Measurements from ENCODE around the gene PIP5K1C.

Gene PIP5K1C

GRCh38 chr19:3625996-3626472 lies 74.2 kb downstream of the PIP5K1C start:
- DNase-seq (ENCODE audit: low spot score), result peak; percentile 29

DNA sequence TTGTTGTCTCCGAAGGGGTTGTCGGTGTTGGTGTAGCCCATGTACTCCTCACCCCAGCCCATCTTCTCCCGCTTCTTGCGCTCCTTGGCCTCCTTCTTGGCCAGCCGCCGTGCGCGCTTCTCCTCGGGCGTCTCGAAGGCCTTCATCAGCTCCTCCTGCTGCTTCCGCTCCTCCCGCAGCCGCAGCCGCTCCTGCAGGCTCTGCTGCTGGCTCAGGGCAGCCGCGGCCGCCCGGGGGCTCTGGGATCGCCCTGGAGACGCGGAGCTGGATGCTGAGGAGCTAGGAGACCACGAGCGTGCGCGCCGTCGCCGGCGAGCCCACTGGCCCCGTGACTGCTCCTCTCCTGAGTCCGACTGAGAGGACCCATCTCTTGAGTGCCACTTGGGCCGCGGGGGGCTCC lies 76.6 kb downstream of the PIP5K1C start:
- DNase-seq (ENCODE audit: low spot score), result no peak

GRCh38 chr19:3622224-3622623 lies 78.0 kb downstream of the PIP5K1C start:
- no peak for DNase-seq (ENCODE audit: low spot score)

DNA sequence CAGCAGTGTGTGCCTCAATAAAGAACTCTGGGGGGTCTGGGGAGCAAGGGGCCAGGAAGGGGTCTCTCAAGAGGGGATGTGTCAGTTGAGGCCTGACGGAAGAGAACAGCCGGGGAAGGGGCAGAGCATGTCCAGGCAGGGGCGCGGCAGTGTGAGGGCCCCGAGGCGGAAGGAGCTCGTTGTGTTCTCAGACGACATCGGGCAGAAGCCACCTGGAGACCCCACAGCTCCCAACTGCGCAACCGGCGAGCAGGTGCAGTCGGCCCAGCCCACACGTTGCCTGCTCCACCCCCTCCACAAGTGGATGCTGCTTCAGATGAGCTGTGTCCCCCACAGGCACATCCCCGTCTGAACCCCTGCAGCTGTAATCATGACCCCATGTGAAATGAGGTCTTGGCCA lies 78.6 kb downstream of the PIP5K1C start:
- DNase-seq (ENCODE audit: low spot score), result no peak

DNA sequence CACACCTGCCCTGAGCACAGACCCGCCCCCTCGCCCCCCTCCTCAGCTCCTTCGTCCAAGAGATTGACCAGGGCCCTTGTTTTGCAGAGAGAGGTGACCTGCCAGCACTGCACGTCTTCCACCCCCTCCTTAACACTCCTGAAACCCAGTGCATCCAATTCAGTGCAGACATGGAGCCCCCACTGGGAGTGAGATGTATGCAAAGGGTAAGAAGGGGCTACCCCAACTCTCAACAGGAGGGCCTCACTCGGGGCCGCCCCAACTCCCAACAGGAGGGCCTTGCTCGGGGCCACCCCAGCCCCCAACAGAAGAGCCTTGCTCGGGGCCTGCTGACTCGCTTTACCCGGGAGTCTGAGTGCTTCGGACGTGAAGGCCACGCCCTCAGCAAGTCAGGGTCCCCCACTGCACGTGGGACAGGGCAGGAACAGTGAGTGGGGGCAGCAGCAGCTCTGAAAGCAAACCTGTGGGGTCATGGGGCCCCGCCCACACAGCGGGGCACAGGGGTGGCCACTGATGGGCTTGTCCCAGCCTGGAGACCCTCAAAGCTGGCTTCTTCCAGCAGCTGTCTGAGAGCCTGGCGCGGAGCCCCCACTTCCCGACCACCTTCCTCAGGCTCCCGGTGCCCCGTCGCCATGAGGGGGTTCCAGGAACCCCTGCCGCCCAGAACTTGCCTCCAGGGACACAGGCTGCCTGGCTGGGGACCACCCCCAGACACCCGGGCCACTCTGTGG lies 79.3 kb downstream of the PIP5K1C start:
- DNase-seq (ENCODE audit: low spot score), result no peak

DNA sequence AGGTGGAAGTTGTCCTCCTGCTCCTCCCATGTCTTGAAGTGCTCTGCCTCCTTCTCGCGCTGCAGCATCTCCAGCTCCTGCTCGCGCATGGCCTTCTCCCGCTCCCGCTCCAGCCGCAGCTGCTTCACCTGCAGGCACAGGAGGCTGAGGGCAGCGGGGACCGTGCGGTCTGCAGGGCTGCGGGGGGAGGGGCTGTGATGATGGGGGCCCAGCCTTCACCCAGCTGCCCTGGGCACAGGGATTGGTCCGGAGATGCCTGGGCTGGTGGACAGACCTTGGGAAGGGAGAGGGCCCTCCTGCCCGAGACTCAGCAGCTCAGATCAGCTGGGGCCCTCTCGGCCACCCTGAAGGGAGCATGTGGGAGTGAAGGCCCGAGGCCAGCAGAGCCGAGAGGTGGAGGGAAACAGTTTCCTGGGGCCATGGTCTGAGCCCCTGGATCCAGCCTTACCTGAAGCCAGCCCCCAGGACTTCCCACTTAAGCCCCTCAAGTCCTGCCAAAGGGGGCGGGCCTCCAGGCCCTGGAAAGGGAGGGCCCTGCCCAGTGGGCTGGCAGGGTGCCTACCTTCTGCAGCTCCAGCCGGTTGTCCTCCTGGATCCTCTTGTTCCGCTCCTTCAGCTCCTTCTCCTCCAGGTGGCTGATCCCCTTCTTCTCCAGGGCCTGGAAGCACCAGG lies 80.0 kb downstream of the PIP5K1C start:
- DNase-seq (ENCODE audit: low spot score), result no peak

GRCh38 chr19:3619631-3620012 lies 80.6 kb downstream of the PIP5K1C start:
- no peak for DNase-seq (ENCODE audit: low spot score)

DNA sequence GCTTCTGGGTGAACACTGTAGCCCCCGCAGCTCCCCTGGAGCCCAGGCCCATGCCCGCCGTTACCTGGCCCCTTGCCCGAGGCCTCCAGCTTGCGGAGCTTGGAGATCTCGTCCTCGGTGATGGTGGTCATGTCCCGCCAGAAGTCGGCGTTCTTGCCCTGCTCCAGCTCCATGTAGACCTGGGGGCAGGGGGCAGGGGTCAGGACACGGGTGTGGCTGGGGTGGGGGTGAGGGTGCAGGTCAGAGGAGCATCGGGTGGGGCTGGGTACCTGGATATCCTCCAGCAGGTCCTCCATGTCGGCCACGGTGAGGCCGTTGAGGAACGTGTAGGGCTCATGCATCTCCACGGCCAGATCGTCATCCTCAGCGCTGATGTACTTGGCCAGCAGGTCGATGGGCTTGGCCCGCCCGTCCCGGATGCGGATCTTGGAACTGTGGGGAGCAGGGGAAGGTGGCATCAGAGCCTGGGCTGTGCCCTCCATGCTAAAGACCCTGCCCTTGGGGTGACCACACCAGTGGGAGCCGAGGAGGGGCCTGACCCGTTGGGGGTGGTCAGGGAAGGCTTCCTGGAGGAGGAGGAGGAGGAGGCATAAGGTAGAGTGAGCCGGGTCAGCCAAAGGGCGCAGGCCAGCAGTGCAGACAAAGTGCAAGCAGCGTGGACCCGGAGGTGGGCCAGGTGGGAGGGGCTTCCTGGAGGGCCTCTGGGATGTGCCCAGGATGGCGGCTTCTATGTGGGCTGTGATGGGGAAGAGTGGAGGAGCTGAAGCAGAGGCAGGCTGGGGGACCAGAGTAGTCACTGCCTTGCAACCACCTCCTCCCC lies 81.2 kb downstream of the PIP5K1C start:
- no peak for DNase-seq (ENCODE audit: low spot score)

GRCh38 chr19:3618144-3618810 lies 82.0 kb downstream of the PIP5K1C start:
- no peak for DNase-seq (ENCODE audit: low spot score)

GRCh38 chr19:3617463-3617862 lies 82.8 kb downstream of the PIP5K1C start:
- DNase-seq (ENCODE audit: low spot score), result no peak

- DNase-seq (ENCODE audit: low spot score), result no peak
Observed at GRCh38 chr19:3615524-3616135, 84.6 kb downstream of the PIP5K1C start.

DNA sequence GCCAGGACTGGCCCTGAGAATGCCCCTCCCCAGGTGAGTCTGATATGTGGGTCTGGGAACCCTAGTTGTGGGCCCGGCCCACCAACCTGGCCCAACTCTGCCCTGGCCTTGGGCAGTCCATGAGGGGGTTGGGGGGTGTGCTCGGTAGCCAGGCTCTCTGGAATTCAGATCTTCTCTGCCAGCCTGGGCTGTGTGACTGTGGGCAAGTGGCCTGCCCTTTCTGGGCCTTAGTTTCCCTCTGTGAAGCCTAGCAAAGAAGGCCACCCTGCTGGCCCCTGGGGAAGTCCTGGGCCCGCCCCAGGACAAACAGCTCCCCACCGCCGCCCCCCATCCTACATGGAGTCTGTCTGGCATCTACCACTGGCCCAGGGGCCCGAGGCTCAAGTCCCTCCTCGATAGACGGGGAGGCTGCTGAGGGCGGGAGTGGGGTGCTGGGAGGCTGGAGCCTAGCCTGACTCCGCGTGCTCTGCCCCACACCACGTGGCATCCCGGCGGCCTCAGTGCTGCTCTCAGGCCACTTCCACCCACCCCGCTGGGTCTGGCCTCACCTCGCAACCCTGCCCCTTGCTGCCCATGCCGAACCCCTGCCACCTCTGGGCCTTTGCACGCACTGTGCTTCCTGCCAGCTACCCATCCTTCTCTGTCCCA lies 85.3 kb downstream of the PIP5K1C start:
- no peak for DNase-seq (ENCODE audit: low spot score)

DNA sequence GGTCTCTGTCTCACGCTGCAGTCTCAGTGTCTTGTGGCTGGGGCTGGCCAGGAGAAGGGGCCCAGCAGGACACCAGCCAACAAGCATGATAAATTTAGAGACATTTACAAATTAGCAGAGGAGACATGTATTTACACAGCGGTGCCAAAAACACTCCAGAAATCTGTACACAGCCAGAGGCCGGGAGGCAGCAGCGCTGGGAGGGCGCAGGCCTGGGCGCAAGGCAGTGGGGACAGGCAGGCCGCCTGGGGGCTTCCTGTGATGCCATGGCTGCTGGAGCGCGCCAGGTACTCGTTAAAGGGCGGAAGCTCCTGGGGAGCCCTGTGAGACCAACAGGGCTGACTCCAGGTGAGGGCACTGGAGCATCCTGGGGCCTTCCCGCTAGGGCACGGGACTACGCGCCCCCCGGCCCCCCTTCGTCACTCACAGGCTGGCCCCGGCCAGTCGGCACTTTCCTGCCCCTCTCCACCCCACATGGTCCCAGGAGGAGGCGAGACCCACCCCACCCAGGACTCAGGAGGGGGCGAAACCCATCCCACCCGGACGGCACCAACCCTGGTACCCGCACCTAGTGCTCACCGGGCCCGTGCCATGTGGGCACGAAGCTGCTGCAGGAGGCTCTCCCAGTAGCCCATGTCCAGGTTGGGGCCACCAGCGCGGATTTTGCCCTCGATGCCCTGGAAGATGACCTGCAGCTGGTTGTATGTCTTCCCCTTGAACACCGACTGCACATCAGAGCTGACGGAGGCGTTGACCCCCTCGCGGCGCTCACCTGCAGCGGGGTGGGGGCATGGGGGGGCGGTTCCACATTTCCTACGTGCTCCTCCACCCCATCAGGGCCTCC lies 86.2 kb downstream of the PIP5K1C start:
- DNase-seq (ENCODE audit: low spot score), result no peak

GRCh38 chr19:3612901-3613741 lies 87.1 kb downstream of the PIP5K1C start:
- no peak for DNase-seq (ENCODE audit: low spot score)

DNA sequence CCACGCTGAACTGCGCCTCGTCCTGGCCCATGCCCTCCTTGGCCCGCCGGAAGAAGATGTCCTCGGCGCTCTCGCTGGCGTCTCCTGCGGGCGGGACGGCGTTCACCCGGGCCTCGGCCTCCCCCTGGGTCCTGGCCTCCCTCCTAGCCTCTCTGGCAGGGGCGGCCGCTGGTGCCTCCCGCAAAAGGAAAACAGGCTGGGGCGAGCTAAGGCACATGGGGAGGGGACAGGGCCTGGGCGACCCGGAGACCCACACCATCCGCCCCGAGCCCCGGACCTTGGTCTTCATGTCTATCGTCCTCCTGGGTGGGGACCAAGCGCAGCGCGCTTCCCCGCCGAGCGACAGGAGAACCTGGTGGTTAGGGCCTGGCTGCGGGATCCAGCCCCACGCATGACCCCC lies 87.9 kb downstream of the PIP5K1C start:
- no peak for DNase-seq (ENCODE audit: low spot score)

- DNase-seq (ENCODE audit: low spot score), result no peak
Observed at GRCh38 chr19:3611841-3612240, 88.4 kb downstream of the PIP5K1C start.

- DNase-seq (ENCODE audit: low spot score), result no peak
Observed at GRCh38 chr19:3610745-3611717, 89.2 kb downstream of the PIP5K1C start.

Measured in RKO (cell line).